ENCODE measurements around the gene NEU1. TPM values are rescaled to one million over a fixed set of nuclear protein-coding genes. Genes with fewer than 3 reads are reported as not detected.
"Not testable (repeated sequence)": the region's sequence is repeated elsewhere in the genome, so short reads cannot be mapped to it uniquely, and the experiment has no call there.

NEU1 gene
- total RNA-seq, 1 donor from 2014 or later: 78.1 TPM

- DNase-seq: peak; percentile 60
These were observed 25.1 kb downstream of the NEU1 start for GRCh38 chr6:31837369-31838113.

- DNase-seq: peak; percentile 33
These were observed 25.9 kb downstream of the NEU1 start for GRCh38 chr6:31836474-31837368.

- DNase-seq: no peak
These were observed 26.6 kb downstream of the NEU1 start for GRCh38 chr6:31836047-31836473.

- peak; percentile 90 for DNase-seq
These were observed 28.0 kb downstream of the NEU1 start for GRCh38 chr6:31834367-31835250.

GRCh38 chr6:31831350-31832215 is 31.0 kb downstream of the NEU1 start:
- DNase-seq: no peak

GRCh38 chr6:31830886-31831335 is 31.7 kb downstream of the NEU1 start:
- DNase-seq: no peak

- DNase-seq: peak; percentile 75
These were observed 32.9 kb downstream of the NEU1 start for GRCh38 chr6:31829633-31830283.

GRCh38 chr6:31827286-31828079 is 35.1 kb downstream of the NEU1 start, which contains the start of gene HSPA1B:
TSS of gene HSPA1B (plus strand) at chr6:31827738. CDS start at chr6:31827951, 213 bp downstream.
- peak; percentile 100 for DNase-seq

GRCh38 chr6:31826793-31827285 is 35.8 kb downstream of the NEU1 start:
- no peak for DNase-seq

GRCh38 chr6:31825553-31825952 is 37.1 kb downstream of the NEU1 start:
- no peak for DNase-seq

- not testable (repeated sequence) for DNase-seq
These were observed 38.9 kb downstream of the NEU1 start for GRCh38 chr6:31823592-31824196.

- peak; percentile 73 for DNase-seq
These were observed 40.4 kb downstream of the NEU1 start for GRCh38 chr6:31822036-31822821.

- DNase-seq: peak; percentile 58
These were observed 41.2 kb downstream of the NEU1 start for GRCh38 chr6:31821301-31822035.

- not testable (repeated sequence) for DNase-seq
These were observed 42.2 kb downstream of the NEU1 start for GRCh38 chr6:31820399-31820798.

GRCh38 chr6:31819871-31820299 is 42.7 kb downstream of the NEU1 start:
- no peak for DNase-seq

- DNase-seq: not testable (repeated sequence)
These were observed 44.6 kb downstream of the NEU1 start for GRCh38 chr6:31817929-31818511.

All from dermis blood vessel endothelial cell (primary cell).